ENCODE results near the gene FAAH2.
"Not testable (repeated sequence)": the region's sequence is repeated elsewhere in the genome, so short reads cannot be mapped to it uniquely, and the experiment has no call there.

FAAH2 gene

DNA sequence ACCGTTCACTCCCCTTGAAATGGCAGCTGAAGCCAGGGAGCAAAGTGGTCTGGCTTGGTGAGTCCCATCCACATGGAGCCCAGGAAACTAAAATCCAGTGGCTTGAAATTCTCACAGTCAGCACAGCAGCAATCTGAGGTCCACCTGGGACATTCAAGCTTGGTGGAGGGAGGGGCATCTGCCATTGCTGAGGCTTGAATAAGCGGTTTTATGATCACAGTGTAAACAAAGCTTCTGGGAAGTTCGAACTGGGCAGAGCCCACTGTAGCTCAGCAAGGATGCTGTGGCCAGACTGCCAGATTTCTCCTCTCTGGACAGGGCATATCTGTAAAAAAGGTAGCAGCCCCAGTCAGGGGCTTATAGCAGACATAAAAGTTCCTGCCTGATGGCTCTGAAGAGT lies 15.5 kb upstream of the FAAH2 start:
- TF ChIP-seq, protein P1, sequence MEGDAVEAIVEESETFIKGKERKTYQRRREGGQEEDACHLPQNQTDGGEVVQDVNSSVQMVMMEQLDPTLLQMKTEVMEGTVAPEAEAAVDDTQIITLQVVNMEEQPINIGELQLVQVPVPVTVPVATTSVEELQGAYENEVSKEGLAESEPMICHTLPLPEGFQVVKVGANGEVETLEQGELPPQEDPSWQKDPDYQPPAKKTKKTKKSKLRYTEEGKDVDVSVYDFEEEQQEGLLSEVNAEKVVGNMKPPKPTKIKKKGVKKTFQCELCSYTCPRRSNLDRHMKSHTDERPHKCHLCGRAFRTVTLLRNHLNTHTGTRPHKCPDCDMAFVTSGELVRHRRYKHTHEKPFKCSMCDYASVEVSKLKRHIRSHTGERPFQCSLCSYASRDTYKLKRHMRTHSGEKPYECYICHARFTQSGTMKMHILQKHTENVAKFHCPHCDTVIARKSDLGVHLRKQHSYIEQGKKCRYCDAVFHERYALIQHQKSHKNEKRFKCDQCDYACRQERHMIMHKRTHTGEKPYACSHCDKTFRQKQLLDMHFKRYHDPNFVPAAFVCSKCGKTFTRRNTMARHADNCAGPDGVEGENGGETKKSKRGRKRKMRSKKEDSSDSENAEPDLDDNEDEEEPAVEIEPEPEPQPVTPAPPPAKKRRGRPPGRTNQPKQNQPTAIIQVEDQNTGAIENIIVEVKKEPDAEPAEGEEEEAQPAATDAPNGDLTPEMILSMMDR (IDR thresholded peaks at IDR 0.05; ENCODE audit: low read length, missing control alignments): no peak
- H3K4me3 ChIP-seq (replicated peaks; ENCODE audit: low read depth, low read length): no peak overlapping the region
- no peak for DNase-seq (ENCODE audit: low read depth)

DNA sequence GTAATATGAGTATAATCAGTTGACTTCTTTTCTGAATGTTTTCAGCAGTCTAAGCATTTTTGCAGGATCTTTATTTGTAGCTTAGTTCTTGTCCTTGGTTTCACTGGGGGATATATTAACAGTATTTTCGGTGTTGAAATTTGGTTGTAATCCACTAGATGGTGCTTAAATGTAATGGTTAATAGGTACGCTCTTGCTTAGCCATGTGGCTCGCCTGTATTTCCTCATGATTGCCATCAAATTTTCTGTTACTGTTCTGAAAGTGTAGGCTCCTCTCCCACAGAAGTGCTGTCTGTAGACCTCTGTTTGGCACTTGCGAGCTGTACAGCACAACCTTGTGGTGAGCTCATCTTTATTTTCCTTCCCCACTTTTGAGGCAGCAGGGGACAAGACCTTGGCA lies 3.9 kb upstream of the FAAH2 start:
- no peak for DNase-seq (ENCODE audit: low read depth)
- H3K4me3 ChIP-seq (replicated peaks; ENCODE audit: low read depth, low read length): no peak overlapping the region
- TF ChIP-seq, protein P1 (IDR thresholded peaks at IDR 0.05; ENCODE audit: low read length, missing control alignments): no peak

DNA sequence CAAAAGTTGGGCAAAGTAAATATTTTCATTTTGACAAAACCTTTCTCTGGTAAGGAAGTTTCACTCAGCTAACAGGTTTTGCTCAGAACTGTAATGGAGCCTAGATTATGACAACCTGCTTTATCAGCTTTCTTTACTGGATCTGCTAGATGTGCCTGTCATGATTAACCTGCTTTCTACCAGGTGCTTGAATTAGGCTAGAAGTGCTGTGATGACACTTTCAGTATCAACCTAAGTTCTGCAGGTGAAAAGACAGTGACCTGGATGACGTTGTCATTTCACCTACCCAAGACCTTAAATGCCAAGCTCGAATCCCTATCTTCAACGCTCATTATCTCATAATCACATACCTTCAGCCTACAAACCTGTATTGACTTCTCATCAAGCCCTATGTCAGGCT lies 1.5 kb upstream of the FAAH2 start:
- TF ChIP-seq, protein P1 (IDR thresholded peaks at IDR 0.05; ENCODE audit: low read length, missing control alignments): no peak
- H3K4me3 ChIP-seq (replicated peaks; ENCODE audit: low read depth, low read length): no peak overlapping the region
- no peak for DNase-seq (ENCODE audit: low read depth)

DNA sequence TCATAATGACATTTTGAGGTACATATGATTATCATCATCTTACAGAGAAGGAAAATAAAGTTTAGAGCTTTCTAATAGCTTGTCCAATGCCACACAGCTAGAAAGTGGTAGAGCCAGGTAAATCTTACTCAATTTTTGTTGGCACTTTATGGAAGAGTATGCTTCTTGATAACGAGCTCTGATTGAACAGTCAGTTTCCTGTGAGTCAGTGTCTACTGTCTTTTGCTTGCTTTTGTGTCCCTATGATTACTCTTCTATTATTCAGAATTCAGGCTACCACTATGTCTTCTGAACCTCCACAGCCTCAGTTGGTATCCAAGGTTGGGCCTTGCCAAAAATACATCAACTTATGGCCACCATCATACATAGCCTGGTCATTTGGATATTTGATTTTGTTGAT lies 2.6 kb downstream of the FAAH2 start:
- no peak overlapping the region for H3K4me3 ChIP-seq (replicated peaks; ENCODE audit: low read depth, low read length)
- TF ChIP-seq, protein P1 (IDR thresholded peaks at IDR 0.05; ENCODE audit: low read length, missing control alignments): no peak
- DNase-seq (ENCODE audit: low read depth): no peak

DNA sequence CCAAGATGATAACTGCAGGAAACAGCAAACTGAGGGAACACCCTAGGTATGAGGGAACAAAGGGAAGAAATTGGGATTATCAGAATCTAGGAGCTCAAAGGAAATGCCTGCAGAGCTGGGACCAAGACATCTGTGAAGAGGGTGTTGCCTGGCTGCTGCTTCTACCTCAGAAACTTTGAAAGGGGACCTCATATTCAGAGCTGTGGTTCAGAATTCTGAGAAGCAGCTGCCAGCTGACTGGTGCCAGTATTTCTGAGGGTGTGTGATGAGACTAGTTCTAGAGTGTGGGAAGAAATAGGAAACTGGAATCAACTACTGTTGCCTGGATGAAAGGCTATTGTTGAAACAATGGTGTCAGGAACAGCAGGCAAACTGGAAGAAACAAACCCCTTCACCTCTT lies 8.5 kb downstream of the FAAH2 start:
- no peak for DNase-seq (ENCODE audit: low read depth)
- H3K4me3 ChIP-seq (replicated peaks; ENCODE audit: low read depth, low read length): no peak overlapping the region
- TF ChIP-seq, protein P1 (IDR thresholded peaks at IDR 0.05; ENCODE audit: low read length, missing control alignments): no peak

DNA sequence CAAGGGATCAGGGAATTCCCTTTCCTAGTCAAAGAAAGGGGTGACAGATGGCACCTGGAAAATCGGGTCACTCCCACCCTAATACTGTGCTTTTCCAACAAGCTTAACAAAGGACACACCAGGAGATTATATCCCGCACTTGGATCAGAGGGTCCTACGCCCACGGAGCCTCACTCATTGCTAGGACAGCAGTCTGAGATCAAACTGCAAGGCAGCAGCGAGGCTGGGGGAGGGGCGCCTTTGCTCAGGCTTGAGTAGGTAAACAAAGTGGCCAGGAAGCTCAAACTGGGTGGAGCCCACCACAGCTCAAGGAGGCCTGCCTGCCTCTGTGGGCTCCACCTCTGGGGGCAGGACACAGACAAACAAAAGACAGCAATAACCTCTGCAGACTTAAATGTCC lies 9.2 kb downstream of the FAAH2 start:
- DNase-seq (ENCODE audit: low read depth); H3K4me3 ChIP-seq (replicated peaks; ENCODE audit: low read depth, low read length): not testable (repeated sequence)

DNA sequence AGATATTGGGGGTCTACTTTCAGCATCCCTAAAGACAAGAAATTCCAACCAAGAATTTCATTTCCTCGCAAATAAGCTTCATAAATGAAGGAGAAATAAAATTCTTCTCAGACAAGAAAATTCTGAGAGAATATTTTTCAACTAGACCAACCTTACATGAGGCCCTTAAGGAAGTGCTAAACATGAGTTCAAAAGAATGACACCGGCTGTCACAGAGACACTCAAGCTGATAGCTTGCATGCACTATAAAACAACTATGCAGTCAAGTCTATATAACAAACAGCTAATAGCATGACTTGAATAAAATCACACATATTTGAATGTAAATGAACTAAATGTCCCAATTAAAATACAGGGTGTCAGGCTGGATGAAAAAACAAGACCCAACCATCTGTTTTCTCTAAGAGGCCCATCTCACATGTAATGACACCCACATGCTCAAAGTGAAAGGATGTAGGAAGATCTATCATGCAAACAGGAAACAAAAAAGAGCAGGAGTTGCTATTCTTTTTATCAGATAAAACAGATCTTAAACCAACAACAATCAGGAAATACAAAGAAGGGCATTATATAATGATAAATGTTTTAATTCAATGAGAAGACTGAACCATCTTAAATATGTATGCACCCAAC lies 27.2 kb downstream of the FAAH2 start:
- TF ChIP-seq, protein P1 (IDR thresholded peaks at IDR 0.05; ENCODE audit: low read length, missing control alignments): no peak
- no peak overlapping the region for H3K4me3 ChIP-seq (replicated peaks; ENCODE audit: low read depth, low read length)
- DNase-seq (ENCODE audit: low read depth): no peak
